Measurements from ENCODE around the gene PPM1M. TPM values are rescaled to one million over a fixed set of nuclear protein-coding genes. Genes with fewer than 3 reads are reported as not detected.
"Not testable (repeated sequence)": the region's sequence is repeated elsewhere in the genome, so short reads cannot be mapped to it uniquely, and the experiment has no call there.

Gene PPM1M
- total and polyA plus RNA-seq, 2 donors: 12.3 to 27.1 TPM

DNA sequence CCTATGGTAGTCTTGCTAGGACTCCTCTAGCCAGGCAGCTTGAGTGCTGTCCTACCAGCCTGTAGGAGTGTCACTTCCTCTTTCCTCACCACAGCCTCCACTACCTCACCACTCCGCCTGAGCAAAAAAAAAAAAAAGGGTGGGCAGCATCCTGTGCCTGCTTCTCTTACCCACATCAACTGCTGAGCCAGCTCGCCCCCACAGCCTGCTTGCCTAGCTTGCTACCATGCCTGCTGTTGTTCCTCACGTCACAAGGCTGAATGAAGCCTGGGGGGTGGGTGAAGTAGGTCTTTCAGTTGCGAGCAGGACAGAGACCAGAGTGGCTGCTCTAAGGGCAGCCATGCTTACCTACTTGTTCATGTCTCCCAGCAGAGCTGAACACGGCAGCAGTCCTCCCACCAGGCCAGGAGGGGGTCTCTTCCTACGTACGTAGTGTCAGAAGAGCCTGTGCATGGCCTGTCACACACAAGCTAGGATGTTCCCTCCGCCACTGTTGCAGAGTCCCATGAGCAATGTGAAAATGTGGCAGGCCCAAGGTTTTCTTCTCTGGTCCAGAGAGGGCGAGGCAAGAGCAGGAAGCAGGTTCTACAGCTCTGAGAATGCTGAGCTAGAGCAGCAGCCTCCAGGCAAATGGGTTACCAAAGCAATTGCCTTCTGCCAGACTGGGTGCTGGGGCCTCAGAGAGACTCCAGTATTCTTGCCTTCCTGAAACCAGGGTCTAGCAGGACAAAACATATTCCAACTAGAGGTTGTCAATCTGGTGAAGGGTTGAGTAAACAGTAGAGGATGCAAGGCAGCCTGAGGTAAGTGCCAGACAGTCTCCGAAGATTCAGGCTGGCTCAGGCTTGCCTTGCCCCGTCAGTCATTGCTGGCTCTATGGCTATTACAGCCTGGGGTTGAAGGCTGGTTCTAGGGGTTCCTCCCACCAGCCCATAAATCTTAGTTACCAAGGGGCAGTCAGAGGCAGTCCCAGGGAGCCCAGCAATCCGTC, 8.1 kb downstream of the PPM1M start:
- no peak for DNase-seq (ENCODE audit: extremely low spot score)
- Histone ChIP-seq H3K4me1 (ENCODE audit: insufficient read depth) (no peaks in the 10 kb centered on the region), H3K36me3 (ENCODE audit: insufficient read depth) (peaks cover 4% of the 10 kb centered on the region), H3K27ac (ENCODE audit: low read depth) (peak overlapping the region; percentile 48), H3K4me3 (ENCODE audit: low read depth, low read length) (no peak overlapping the region)
- 60% methylated on average over 12 of the region's 12 CpGs for whole genome bisulfite sequencing

DNA sequence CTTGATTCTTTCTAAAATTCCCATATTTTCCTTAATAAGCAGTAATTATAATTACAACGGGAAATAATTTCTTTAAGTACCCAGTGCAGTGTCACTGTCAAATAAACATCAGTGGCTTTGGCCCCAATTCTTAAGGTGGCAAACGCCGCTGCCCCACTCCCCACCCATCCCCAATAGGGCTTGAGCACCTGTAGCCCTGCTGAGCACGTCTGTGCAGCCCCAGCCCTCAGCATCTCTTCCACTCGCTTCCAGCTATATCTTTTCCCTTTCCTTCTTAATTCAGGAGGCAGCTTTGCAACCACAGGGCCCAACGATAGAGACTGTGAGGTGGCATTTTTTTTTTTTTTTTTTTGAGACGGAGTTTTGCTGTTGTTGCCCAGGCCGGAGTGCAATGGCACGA, 9.0 kb downstream of the PPM1M start:
- WGBS: 75% methylated on average over 9 of the region's 9 CpGs
- H3K4me3 ChIP-seq (ENCODE audit: low read depth, low read length): no peak overlapping the region
- DNase-seq (ENCODE audit: extremely low spot score): no peak
- no peak overlapping the region for H3K27ac ChIP-seq (ENCODE audit: low read depth)
- H3K36me3 ChIP-seq (ENCODE audit: insufficient read depth): peaks cover 4% of the 10 kb centered on the region
- H3K4me1 ChIP-seq (ENCODE audit: insufficient read depth): no peaks in the 10 kb centered on the region

DNA sequence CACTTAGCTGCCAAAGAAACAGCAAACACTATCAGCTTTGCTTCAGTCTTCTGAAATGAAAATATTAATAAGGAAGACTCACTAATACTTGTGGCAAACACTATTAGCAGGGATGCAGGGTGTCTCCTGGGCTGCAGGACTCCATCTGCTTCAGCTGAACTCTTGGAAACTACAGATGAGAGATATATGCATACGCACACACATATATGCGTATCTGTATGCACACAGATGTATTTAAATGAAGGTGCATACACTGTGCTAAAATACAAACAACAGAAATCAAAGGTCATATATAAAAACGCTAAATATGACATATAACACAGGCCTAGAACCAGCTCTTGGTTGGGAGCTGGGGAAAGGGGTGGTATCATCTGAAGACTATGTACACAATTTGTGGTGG, 10.6 kb downstream of the PPM1M start:
- Histone ChIP-seq H3K27ac (ENCODE audit: low read depth) (no peak overlapping the region), H3K4me3 (ENCODE audit: low read depth, low read length) (no peak overlapping the region), H3K4me1 (ENCODE audit: insufficient read depth) (no peaks in the 10 kb centered on the region), H3K36me3 (ENCODE audit: insufficient read depth) (peaks cover 4% of the 10 kb centered on the region)
- DNase-seq (ENCODE audit: extremely low spot score): no peak
- WGBS: 84% methylated on average over 3 of the region's 3 CpGs

DNA sequence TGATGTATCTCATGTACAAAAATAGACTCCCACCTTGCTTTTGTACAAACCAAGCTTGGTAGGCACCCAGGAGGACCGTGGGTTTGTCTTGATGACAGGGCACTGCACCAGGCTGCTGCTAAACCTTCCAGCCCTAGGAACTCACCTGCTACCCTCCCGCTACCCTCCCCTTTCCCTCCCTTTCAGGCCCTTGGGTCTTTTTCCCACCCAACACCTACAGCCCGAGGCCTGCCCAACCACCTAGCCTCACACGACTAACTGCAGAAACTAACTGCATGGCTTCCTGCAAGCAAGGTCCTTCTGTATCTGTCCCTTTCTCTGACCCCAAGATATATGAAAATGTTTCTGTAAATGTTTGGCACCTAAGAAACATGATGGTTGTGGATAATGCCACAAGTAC, 11.1 kb downstream of the PPM1M start:
- H3K4me1 ChIP-seq (ENCODE audit: insufficient read depth): no peaks in the 10 kb centered on the region
- no peak overlapping the region for H3K27ac ChIP-seq (ENCODE audit: low read depth)
- no peak overlapping the region for H3K4me3 ChIP-seq (ENCODE audit: low read depth, low read length)
- 86% methylated on average over 4 of the region's 4 CpGs for WGBS
- DNase-seq (ENCODE audit: extremely low spot score): no peak
- peaks cover 4% of the 10 kb centered on the region for H3K36me3 ChIP-seq (ENCODE audit: insufficient read depth)

DNA sequence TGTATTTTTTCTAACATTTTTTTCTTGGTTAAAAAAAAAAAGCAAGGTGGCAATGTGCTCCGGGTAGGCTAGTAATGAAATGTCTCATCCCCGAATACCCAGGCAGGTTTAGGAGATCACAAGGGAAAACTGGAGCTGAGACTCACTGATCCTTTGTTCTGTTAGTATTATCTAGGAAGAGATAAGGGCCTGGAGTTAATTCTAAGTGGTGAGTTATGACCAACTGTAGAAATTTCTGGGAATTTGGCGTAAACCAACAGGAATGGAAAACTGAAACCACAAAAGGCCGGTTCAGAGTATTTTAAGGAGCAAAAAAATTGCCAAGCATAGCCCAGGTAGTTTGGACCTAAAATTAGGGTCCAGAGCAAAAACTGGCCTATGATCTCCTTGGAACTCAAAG, 12.4 kb downstream of the PPM1M start:
- Histone ChIP-seq H3K4me3 (ENCODE audit: low read depth, low read length) (no peak overlapping the region), H3K27ac (ENCODE audit: low read depth) (no peak overlapping the region), H3K36me3 (ENCODE audit: insufficient read depth) (peaks cover 5% of the 10 kb centered on the region), H3K4me1 (ENCODE audit: insufficient read depth) (no peaks in the 10 kb centered on the region)
- WGBS: 73% methylated on average over 4 of the region's 4 CpGs
- no peak for DNase-seq (ENCODE audit: extremely low spot score)

DNA sequence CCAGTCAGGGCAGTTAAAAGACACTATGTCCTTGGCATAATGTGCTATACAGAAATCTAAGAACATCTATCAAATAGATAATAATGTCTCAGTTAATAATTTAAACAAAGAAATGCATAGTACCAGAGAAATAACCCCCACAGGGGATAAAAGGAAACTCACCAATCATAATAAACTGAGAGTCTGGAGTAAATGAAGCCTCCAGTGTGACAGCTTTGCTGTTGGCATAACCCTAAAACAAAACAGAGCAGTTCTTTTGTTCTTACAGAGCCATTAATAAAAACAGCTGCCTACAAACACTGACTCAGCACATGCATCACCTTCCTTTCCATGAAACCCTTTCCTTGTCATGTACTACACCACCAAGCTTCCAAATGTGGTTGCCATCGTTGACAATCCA, 13.5 kb downstream of the PPM1M start:
- Histone ChIP-seq H3K4me3 (ENCODE audit: low read depth, low read length) (no peak overlapping the region), H3K4me1 (ENCODE audit: insufficient read depth) (no peaks in the 10 kb centered on the region), H3K27ac (ENCODE audit: low read depth) (no peak overlapping the region), H3K36me3 (ENCODE audit: insufficient read depth) (peaks cover 8% of the 10 kb centered on the region)
- DNase-seq (ENCODE audit: extremely low spot score): no peak
- 86% methylated on average over 1 of the region's 1 CpG for WGBS

DNA sequence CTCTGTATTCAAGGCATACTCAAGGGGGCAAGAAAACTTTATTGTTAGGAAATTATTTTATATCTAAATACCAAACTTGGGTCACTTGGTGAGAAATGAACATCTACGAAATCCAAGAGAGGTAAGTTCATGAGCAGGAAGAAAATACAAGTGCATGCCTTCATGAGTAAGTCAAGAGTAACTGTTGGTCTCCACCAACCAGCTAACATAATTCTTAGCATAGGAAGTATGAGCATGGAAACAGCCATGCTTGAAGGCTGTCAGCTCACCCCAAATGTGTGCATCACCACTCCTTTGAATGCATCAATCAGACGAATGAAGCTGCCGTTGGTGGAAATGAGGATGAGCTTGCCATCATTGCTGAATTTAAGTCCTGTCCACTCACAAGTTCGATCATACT, 13.9 kb downstream of the PPM1M start:
- Histone ChIP-seq H3K4me1 (ENCODE audit: insufficient read depth) (no peaks in the 10 kb centered on the region), H3K4me3 (ENCODE audit: low read depth, low read length) (no peak overlapping the region), H3K36me3 (ENCODE audit: insufficient read depth) (peaks cover 8% of the 10 kb centered on the region), H3K27ac (ENCODE audit: low read depth) (no peak overlapping the region)
- WGBS: 88% methylated on average over 4 of the region's 4 CpGs
- no peak for DNase-seq (ENCODE audit: extremely low spot score)

DNA sequence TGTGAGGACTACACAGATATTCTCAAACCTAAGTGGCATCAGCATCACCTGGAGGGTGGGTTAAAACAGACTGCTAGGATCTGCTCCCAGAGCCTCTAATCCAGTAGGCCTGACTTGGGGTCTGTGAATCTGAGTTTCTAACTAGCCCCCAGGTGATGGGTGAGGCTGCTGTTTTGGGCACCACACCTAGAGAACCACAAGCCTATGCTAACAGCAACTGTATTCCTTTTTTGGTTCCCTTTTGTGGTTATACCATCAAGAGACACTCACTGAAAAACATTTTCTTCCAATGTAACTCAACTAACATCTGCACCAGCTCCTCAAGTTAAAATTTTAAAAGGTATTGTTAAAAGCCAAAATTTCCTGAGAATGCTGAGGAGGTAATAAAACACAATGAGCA, 16.9 kb downstream of the PPM1M start:
- no peak for DNase-seq (ENCODE audit: extremely low spot score)
- H3K27ac ChIP-seq (ENCODE audit: low read depth): no peak overlapping the region
- H3K36me3 ChIP-seq (ENCODE audit: insufficient read depth): peaks cover 4% of the 10 kb centered on the region
- no peaks in the 10 kb centered on the region for H3K4me1 ChIP-seq (ENCODE audit: insufficient read depth)
- H3K4me3 ChIP-seq (ENCODE audit: low read depth, low read length): no peak overlapping the region

DNA sequence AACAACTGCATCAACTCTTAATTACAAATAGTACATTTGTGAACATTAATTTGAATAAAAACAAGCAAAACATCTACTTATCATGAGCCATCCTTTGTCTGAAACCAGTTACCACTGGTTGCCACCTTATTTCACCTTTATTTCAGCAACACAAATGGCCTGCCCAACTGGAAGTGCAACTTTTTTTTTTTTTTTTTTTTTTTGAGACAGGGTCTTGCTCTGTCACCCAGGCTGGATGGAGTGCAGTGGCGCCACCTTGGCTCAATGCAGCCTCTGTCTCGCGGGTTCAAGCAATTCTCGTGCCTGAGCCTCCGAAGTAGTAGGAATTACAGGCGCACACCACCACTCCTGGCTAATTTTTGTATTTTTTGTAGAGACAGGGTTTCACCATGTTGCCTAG, 19.8 kb downstream of the PPM1M start:
- Histone ChIP-seq H3K4me3 (ENCODE audit: low read depth, low read length) (no peak overlapping the region), H3K36me3 (ENCODE audit: insufficient read depth) (peaks cover 4% of the 10 kb centered on the region), H3K4me1 (ENCODE audit: insufficient read depth) (no peaks in the 10 kb centered on the region), H3K27ac (ENCODE audit: low read depth) (no peak overlapping the region)
- 91% methylated on average over 6 of the region's 6 CpGs for WGBS
- no peak for DNase-seq (ENCODE audit: extremely low spot score)

DNA sequence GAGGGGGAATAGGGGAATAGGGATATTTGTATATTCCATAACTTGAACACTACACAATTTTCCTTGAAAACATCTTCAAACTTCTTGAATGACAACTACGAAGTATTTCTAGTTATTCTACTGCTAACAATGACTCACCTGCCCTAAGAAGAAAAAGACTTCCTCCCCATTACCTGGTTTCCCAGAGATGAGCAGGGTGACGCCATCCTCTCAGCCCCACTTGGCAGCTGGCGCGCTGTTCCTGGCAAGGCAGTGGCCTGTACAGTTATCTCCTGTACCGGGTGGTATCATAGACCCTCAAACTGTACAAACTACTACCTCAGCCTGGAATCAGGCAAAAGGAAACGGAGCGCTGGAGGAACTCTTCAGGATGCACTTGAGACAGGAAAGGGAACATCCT, 22.5 kb downstream of the PPM1M start:
- 84% methylated on average over 7 of the region's 7 CpGs for WGBS
- H3K4me1 ChIP-seq (ENCODE audit: insufficient read depth): peaks cover 1% of the 10 kb centered on the region
- peak overlapping the region; percentile 29 for H3K27ac ChIP-seq (ENCODE audit: low read depth)
- H3K36me3 ChIP-seq (ENCODE audit: insufficient read depth): peaks cover 3% of the 10 kb centered on the region
- no peak for DNase-seq (ENCODE audit: extremely low spot score)
- H3K4me3 ChIP-seq (ENCODE audit: low read depth, low read length): no peak overlapping the region

DNA sequence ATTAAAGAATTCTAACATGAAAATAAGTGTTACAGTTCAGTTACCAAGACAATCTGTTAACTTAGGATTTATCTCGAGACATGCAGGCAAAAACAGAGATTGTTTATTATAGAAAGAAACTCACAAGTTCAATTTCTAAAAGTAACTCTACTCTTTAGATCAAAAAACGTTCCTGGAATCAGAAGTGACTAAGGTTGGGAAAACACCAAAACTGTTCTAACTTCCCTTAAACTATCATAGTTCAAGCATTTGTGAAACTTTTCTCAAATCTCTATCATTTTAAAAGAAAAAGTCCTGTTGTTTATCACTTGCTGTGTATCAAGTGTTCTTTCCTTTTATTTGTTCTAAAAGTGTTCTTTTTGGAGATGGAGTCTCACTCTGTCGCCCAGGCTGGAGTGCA, 24.2 kb downstream of the PPM1M start:
- Histone ChIP-seq H3K4me3 (ENCODE audit: low read depth, low read length) (no peak overlapping the region), H3K27ac (ENCODE audit: low read depth) (no peak overlapping the region), H3K36me3 (ENCODE audit: insufficient read depth) (peaks cover 1% of the 10 kb centered on the region), H3K4me1 (ENCODE audit: insufficient read depth) (peaks cover 1% of the 10 kb centered on the region)
- no peak for DNase-seq (ENCODE audit: extremely low spot score)
- WGBS: 58% methylated on average over 3 of the region's 3 CpGs

DNA sequence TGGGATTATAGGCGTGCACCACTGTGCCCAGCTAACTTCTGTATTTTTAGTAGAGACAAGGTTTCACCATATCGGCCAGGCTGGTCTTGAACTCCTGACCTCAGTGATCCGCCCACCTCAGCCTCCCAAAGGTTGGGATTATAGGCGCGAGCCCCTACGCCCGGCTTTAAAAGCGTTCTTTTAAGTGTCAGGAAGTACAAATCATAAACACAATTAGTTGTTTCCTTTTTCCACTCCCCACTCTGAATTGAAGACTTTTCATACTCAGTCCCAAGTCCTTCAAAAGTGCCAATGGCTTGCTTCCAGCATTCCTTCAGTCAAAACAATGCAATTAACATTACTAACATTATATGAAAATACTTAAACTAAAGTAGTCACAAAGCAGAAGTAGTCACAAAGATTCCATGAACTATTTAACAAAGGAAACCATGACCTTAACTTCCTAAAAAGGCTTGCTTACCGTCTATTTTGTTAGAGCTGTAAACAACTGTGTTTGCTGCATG, 24.7 kb downstream of the PPM1M start:
- no peak for DNase-seq (ENCODE audit: extremely low spot score)
- Histone ChIP-seq H3K36me3 (ENCODE audit: insufficient read depth) (peaks cover 1% of the 10 kb centered on the region), H3K27ac (ENCODE audit: low read depth) (peak overlapping the region; percentile 64), H3K4me3 (ENCODE audit: low read depth, low read length) (no peak overlapping the region), H3K4me1 (ENCODE audit: insufficient read depth) (peaks cover 1% of the 10 kb centered on the region)
- 45% methylated on average over 9 of the region's 9 CpGs for WGBS

DNA sequence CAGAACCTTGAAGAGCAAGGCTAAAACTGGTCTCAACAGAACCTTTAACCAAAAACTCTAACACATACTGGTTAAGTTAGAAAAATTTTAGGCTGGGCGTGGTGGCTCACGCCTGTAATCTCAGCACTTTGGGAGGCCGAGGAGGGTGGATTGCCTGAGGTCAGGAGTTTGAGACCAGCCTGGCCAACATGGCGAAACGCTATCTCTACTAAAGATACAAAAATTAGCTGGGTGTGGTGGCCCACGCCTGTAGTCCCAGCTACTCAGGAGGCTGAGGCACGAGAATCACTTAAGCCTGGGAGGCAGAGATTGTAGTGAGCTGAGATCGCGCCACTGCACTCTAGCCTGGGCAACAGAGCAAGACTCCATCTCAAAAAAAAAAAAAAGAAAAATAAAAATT, 26.6 kb downstream of the PPM1M start:
- not testable (repeated sequence) for H3K4me3 ChIP-seq (ENCODE audit: low read depth, low read length); DNase-seq (ENCODE audit: extremely low spot score); H3K36me3 ChIP-seq (ENCODE audit: insufficient read depth); H3K27ac ChIP-seq (ENCODE audit: low read depth); H3K4me1 ChIP-seq (ENCODE audit: insufficient read depth)
- WGBS: 92% methylated on average over 9 of the region's 9 CpGs

DNA sequence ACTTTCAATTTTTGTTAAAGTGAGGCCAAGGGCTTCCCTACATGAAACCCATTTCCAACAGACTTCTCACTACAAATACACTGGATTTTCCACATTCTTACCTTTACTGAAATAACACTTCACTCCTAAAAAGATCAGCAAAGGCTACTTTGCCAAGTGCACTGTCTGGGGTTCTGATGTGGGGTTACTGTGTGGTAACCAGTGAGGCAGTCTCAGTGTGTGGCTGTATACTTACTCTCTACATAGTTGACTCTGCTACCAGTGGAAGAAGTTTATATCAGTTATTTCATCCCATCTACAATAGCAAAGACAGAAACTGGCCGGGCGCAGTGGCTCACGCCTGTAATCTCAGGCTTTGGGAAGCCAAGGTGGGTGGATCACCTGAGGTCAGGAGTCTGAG, 27.3 kb downstream of the PPM1M start:
- H3K36me3 ChIP-seq (ENCODE audit: insufficient read depth): no peaks in the 10 kb centered on the region
- peaks cover 1% of the 10 kb centered on the region for H3K4me1 ChIP-seq (ENCODE audit: insufficient read depth)
- 92% methylated on average over 3 of the region's 3 CpGs for WGBS
- H3K27ac ChIP-seq (ENCODE audit: low read depth): no peak overlapping the region
- no peak for DNase-seq (ENCODE audit: extremely low spot score)
- no peak overlapping the region for H3K4me3 ChIP-seq (ENCODE audit: low read depth, low read length)

Data from urinary bladder (tissue), 4 donors.